Measurements from ENCODE around the gene THSD7A. TPM values are rescaled to one million over a fixed set of nuclear protein-coding genes. Genes with fewer than 3 reads are reported as not detected.

The THSD7A gene
- total RNA-seq, 2 experiments from 2014 or later: not detected

DNA sequence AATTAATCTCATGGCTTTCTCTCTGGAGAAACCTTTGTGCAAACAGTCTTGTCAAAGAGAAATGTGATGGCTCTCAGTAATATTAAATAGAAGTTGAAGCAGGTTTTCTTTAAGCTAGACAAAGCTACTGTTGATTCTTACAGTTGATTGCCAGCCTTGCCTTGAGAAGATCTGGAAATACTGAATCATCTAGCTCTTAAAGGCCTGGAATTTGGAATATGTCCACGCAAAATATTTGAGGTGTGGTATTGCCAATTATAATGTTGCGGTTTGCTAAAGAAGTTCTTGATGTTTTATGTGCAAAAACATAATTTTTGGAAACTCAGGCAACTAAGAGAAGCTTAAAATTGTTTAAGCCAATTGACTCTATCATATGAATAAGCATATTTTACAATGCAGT lies 486.4 kb downstream of the THSD7A start:
- peaks cover 11% of the 10 kb centered on the region for H3K27me3 Mint-ChIP-seq
- H3K36me3 Mint-ChIP-seq (ENCODE audit: low read depth): no peaks in the 10 kb centered on the region
- CTCF ChIA-PET: no interaction called here
- no peak overlapping the region for H3K4me3 Mint-ChIP-seq
- no peaks in the 10 kb centered on the region for H3K9me3 Mint-ChIP-seq
- no peak overlapping the region for H3K27ac Mint-ChIP-seq
- no peaks in the 10 kb centered on the region for H3K4me1 Mint-ChIP-seq
- POLR2A ChIA-PET: no interaction called here
- no peak for DNase-seq

DNA sequence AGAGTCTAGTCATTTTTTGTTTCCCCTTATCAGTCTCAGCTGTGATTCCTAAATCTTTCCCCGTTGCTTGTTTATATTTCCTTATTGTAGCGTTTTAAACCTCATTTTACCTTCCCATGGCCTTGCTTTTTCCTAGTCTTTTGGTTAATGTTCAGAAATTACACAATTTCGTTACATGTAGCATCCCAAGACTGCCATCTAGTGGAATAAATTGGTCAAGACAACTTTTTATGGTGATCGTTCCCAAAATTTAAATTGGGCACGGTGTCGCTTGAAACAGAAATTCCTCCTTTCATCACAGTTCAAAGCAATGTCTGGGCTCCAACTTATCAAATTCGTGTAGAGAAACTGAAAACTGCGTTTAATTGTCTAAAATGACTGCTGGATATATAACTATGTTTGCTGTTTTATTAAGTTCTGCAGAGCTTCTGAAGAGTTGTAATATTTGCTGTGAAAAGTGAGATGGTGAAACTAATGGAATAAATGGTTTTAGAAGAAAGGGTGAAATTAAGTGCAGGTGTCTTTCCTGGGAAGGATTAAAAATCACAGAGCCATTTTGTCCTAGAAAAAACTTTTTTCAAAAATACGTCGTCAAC lies 488.1 kb downstream of the THSD7A start:
- POLR2A ChIA-PET: no interaction called here
- DNase-seq: peak; percentile 12

DNA sequence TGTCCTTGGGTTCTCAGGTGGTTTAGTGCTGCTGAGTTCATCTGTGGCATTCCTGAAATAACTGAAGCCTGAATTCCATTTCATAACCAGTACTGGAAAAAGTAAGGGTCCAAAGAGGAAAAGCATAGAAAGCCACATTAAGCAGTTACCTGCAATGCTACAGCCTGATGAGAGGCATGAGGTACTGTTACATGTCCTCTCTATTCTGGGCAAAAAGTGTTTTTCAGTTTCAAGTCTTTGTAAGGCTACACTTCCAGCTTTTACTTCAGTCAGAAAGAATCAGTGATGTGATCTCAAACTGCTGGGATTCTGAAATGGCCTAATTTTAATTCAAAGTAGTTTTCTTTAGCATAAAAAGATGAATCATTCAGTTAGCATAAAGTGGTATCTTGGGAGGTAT lies 488.9 kb downstream of the THSD7A start:
- CTCF ChIA-PET: no interaction called here
- Mint-ChIP-seq H3K36me3 (ENCODE audit: low read depth) (no peaks in the 10 kb centered on the region), H3K27me3 (peaks cover 11% of the 10 kb centered on the region), H3K9me3 (no peaks in the 10 kb centered on the region), H3K4me1 (no peaks in the 10 kb centered on the region), H3K27ac (no peak overlapping the region), H3K4me3 (no peak overlapping the region)
- DNase-seq: no peak
- POLR2A ChIA-PET: no interaction called here

More for the DNA sequence above, 488.1 kb downstream of the THSD7A start:
- no peaks in the 10 kb centered on the region for H3K36me3 Mint-ChIP-seq (ENCODE audit: low read depth)
- H3K27ac Mint-ChIP-seq: no peak overlapping the region
- H3K4me3 Mint-ChIP-seq: no peak overlapping the region
- peaks cover 11% of the 10 kb centered on the region for H3K27me3 Mint-ChIP-seq
- H3K4me1 Mint-ChIP-seq: no peaks in the 10 kb centered on the region
- H3K9me3 Mint-ChIP-seq: no peaks in the 10 kb centered on the region
- CTCF ChIA-PET: no interaction called here

- H3K27me3 Mint-ChIP-seq: peaks cover 11% of the 10 kb centered on the region
- ChIA-PET CTCF (no interaction called here), POLR2A (no interaction called here)
- H3K36me3 Mint-ChIP-seq (ENCODE audit: low read depth): no peaks in the 10 kb centered on the region
- H3K9me3 Mint-ChIP-seq: no peaks in the 10 kb centered on the region
- no peak for DNase-seq
- no peak overlapping the region for H3K27ac Mint-ChIP-seq
- no peak overlapping the region for H3K4me3 Mint-ChIP-seq
- H3K4me1 Mint-ChIP-seq: no peaks in the 10 kb centered on the region
These were observed 490.6 kb downstream of the THSD7A start for GRCh38 chr7:11341285-11341944.

- H3K27me3 Mint-ChIP-seq: peaks cover 4% of the 10 kb centered on the region
- H3K27ac Mint-ChIP-seq: no peak overlapping the region
- DNase-seq: no peak
- H3K9me3 Mint-ChIP-seq: no peaks in the 10 kb centered on the region
- no peaks in the 10 kb centered on the region for H3K4me1 Mint-ChIP-seq
- ChIA-PET CTCF (no interaction called here), POLR2A (no interaction called here)
- H3K36me3 Mint-ChIP-seq (ENCODE audit: low read depth): no peaks in the 10 kb centered on the region
- H3K4me3 Mint-ChIP-seq: no peak overlapping the region
These were observed 495.6 kb downstream of the THSD7A start for GRCh38 chr7:11336432-11336831.

GRCh38 chr7:11335947-11336346 lies 496.1 kb downstream of the THSD7A start:
- Mint-ChIP-seq H3K27me3 (peaks cover under 1% of the 10 kb centered on the region), H3K9me3 (no peaks in the 10 kb centered on the region), H3K27ac (no peak overlapping the region), H3K4me1 (no peaks in the 10 kb centered on the region), H3K4me3 (no peak overlapping the region), H3K36me3 (ENCODE audit: low read depth) (no peaks in the 10 kb centered on the region)
- DNase-seq: no peak
- POLR2A ChIA-PET: no interaction called here
- CTCF ChIA-PET: no interaction called here

DNA sequence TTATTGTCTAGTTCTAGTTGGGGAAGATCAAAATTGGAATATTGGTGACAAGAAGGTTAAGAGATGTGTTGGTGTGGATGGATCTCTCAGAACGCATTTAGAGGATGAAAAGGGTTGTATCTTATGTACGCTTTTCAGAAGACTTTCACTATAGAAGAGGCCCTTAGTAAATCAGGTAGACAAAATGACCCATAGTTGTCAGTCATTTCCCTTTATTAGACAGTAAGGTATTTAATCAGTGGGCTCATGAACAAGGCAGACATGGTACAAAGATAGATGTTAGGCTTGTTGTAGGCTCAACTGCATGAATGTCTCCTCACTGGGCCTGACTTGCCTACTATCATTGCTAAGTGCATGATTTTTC lies 499.2 kb downstream of the THSD7A start:
- no peaks in the 10 kb centered on the region for H3K4me1 Mint-ChIP-seq
- ChIA-PET POLR2A (no interaction called here), CTCF (no interaction called here)
- no peaks in the 10 kb centered on the region for H3K9me3 Mint-ChIP-seq
- DNase-seq: no peak
- H3K36me3 Mint-ChIP-seq (ENCODE audit: low read depth): no peaks in the 10 kb centered on the region
- no peak overlapping the region for H3K27ac Mint-ChIP-seq
- no peak overlapping the region for H3K4me3 Mint-ChIP-seq
- H3K27me3 Mint-ChIP-seq: no peaks in the 10 kb centered on the region

GRCh38 chr7:11332186-11332864 lies 499.7 kb downstream of the THSD7A start:
- no peaks in the 10 kb centered on the region for H3K36me3 Mint-ChIP-seq (ENCODE audit: low read depth)
- no peak overlapping the region for H3K4me3 Mint-ChIP-seq
- ChIA-PET POLR2A (no interaction called here), CTCF (no interaction called here)
- no peak overlapping the region for H3K27ac Mint-ChIP-seq
- no peak for DNase-seq
- no peaks in the 10 kb centered on the region for H3K4me1 Mint-ChIP-seq
- H3K9me3 Mint-ChIP-seq: no peaks in the 10 kb centered on the region
- no peaks in the 10 kb centered on the region for H3K27me3 Mint-ChIP-seq

DNA sequence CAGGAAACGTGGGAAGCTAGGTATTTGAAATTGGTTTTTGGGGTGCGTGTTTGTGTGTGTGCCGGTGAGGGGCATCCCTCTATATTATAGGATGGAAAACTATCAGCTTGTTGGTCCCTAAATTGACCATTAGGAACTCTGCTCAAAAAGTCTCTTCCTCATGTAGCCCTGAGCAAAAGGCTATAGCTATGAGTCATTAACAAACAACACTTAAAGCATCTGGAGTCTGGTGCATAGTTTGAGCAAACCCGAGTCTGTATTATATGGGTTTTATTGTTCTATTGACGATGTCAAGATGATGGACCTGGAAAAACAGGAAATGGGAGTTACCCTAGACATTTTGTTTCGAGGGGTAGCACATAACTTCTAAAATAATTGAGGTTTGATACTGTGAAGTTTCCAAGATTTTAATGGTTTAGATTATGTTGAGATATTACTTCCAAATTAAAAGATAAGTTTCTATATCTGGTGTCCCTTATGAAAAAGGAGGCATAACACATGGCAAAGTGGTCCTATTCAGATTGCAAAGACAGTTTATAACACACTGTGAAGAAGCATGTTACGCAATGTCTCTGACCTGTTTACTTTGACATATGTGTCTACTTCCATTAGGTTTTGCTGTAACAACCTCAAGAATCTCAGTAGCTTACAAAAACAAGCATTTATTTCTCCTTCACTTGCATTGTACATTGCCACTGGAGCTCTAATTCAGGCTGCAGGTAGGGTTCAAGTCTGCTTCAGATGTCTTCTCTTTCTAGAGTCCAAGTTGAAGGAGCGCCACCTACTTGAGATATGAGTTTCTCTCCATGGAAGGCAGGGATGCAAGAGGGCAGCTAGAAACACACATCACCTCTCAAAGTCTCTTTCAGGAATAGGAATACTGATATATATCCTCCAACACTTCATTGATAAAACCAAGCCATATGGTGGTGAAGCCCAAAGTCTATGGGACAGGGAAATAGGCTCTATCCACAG lies 500.6 kb downstream of the THSD7A start:
- DNase-seq: no peak
- no peaks in the 10 kb centered on the region for H3K9me3 Mint-ChIP-seq
- H3K36me3 Mint-ChIP-seq (ENCODE audit: low read depth): no peaks in the 10 kb centered on the region
- no peaks in the 10 kb centered on the region for H3K4me1 Mint-ChIP-seq
- no peak overlapping the region for H3K4me3 Mint-ChIP-seq
- POLR2A ChIA-PET: no interaction called here
- CTCF ChIA-PET: no interaction called here
- no peak overlapping the region for H3K27ac Mint-ChIP-seq
- no peaks in the 10 kb centered on the region for H3K27me3 Mint-ChIP-seq

DNA sequence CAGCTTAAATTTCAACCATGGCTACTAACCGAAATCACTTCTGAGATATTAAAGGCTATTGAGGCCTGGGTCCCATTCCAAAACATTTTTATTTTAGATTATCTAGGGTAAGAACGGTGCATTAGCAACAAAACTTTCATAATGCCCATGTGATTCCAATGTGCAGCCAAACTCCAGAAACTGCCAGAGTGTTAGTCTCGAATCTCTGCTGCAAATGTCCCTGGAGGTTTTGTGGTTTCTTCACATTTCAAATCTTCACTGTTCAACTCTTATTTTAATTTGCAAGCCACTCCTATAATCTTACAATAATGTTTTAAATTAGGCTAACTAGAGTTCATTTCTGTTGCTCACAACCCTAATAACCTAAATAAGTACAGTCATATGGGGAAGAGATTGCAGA lies 501.3 kb downstream of the THSD7A start:
- ChIA-PET CTCF (no interaction called here), POLR2A (no interaction called here)
- DNase-seq: no peak
- Mint-ChIP-seq H3K27me3 (no peaks in the 10 kb centered on the region), H3K4me3 (no peak overlapping the region), H3K27ac (no peak overlapping the region), H3K36me3 (ENCODE audit: low read depth) (no peaks in the 10 kb centered on the region), H3K4me1 (no peaks in the 10 kb centered on the region), H3K9me3 (no peaks in the 10 kb centered on the region)

GRCh38 chr7:11330208-11330607 lies 501.8 kb downstream of the THSD7A start:
- Mint-ChIP-seq H3K4me1 (no peaks in the 10 kb centered on the region), H3K9me3 (no peaks in the 10 kb centered on the region), H3K27me3 (no peaks in the 10 kb centered on the region), H3K27ac (no peak overlapping the region), H3K4me3 (no peak overlapping the region), H3K36me3 (ENCODE audit: low read depth) (no peaks in the 10 kb centered on the region)
- CTCF ChIA-PET: no interaction called here
- DNase-seq: no peak
- POLR2A ChIA-PET: no interaction called here

DNA sequence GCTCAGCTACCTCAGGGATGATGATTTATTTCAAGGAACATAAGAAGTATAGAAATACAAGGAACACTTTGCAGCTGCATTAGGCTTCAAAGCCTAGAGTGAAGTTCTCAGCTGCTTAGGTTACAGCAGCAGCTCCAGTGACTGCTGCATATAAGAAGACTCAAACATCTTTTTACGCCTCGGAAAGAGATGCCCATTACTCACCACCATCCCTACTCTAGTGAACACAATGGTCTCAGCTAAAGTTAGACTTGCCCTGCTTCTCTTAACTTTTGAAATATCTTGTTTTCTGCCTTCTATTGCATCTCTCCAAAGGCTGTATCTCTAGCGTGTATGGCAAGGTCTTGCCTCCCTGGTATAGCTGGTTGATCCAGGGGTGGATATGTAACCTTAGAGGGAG lies 502.4 kb downstream of the THSD7A start:
- ChIA-PET POLR2A (no interaction called here), CTCF (no interaction called here)
- Mint-ChIP-seq H3K27me3 (no peaks in the 10 kb centered on the region), H3K4me1 (no peaks in the 10 kb centered on the region), H3K27ac (no peak overlapping the region), H3K9me3 (no peaks in the 10 kb centered on the region), H3K36me3 (ENCODE audit: low read depth) (no peaks in the 10 kb centered on the region), H3K4me3 (no peak overlapping the region)
- no peak for DNase-seq

GRCh38 chr7:11328309-11328708 lies 503.7 kb downstream of the THSD7A start:
- no peaks in the 10 kb centered on the region for H3K27me3 Mint-ChIP-seq
- H3K27ac Mint-ChIP-seq: no peak overlapping the region
- no peak overlapping the region for H3K4me3 Mint-ChIP-seq
- CTCF ChIA-PET: no interaction called here
- H3K36me3 Mint-ChIP-seq (ENCODE audit: low read depth): no peaks in the 10 kb centered on the region
- DNase-seq: no peak
- no peaks in the 10 kb centered on the region for H3K4me1 Mint-ChIP-seq
- POLR2A ChIA-PET: no interaction called here
- no peaks in the 10 kb centered on the region for H3K9me3 Mint-ChIP-seq

Data from activated CD4-positive, alpha-beta T cell treated with anti-CD3 and anti-CD28 coated beads, Interleukin-2, amount 10 ng/mL, durations not matched to agents 7 days and 5 days (primary cell).